ENCODE results near the gene CCDC6.

DNA sequence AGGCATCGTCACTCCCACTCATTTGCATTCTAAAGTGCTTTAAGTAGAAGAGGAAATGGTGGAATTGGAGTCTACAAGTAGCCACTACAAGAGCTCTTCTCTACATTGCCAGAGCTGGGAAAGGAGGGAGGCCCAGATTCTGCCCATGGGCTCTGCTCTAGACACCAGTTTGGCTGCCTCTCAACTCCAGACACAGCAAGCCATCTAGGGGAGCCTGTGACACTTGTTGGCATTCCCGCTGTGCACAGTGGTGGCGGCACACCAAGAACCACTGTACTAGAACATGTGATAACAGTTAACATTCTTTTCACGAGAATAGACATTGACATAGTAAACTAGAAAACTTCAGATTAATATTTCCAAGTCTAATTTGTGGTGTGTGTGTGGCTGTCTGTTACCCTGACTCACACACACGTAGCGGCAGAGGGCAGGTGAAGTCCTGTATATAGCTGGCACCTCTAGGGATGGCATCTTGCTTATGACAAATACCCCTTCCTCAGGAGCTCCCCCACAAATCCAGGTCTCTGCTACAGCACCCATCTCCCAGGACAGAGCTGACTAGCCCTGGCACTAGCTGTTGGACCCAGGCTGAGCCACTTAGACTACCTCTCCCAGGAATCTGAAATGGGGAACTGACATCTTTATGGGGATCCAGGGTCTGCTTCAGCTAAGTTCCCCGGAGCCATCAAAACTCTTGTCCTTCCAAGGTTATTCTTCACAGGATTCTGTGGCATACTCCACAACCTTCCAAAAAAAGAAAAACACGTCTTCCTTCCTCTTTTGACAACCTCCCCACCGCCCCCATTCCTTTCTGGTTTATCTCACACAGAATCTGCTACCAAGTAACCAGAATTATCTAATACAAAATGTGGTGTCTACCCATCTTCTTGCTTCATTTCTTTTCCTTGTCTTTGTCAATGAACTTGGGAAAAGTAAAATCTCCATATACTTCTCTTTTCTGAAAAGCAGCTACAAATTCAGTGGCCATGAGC lies 98.4 kb downstream of the CCDC6 start:
- TF ChIP-seq, protein P1, sequence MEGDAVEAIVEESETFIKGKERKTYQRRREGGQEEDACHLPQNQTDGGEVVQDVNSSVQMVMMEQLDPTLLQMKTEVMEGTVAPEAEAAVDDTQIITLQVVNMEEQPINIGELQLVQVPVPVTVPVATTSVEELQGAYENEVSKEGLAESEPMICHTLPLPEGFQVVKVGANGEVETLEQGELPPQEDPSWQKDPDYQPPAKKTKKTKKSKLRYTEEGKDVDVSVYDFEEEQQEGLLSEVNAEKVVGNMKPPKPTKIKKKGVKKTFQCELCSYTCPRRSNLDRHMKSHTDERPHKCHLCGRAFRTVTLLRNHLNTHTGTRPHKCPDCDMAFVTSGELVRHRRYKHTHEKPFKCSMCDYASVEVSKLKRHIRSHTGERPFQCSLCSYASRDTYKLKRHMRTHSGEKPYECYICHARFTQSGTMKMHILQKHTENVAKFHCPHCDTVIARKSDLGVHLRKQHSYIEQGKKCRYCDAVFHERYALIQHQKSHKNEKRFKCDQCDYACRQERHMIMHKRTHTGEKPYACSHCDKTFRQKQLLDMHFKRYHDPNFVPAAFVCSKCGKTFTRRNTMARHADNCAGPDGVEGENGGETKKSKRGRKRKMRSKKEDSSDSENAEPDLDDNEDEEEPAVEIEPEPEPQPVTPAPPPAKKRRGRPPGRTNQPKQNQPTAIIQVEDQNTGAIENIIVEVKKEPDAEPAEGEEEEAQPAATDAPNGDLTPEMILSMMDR (IDR thresholded peaks at IDR 0.05) = no peak
- TF ChIP-seq POLR2A (IDR thresholded peaks at IDR 0.05) = no peak

Data from prostate gland (tissue), 2 donors.